Endothelial cell of umbilical vein (primary cell): ENCODE measurements around the gene RALGAPB. TPM values are rescaled to one million over a fixed set of nuclear protein-coding genes. Genes with fewer than 3 reads are reported as not detected.
A peak's percentile ranks its signal among the peaks of the same experiment; 100 is the strongest.

Experiments used
- BruUV-seq: library from RNA; stranded (reverse); fragments of 400-500 nt; replicated peaks from 2 replicates; lab custom pipeline; 2021; lab: Mats Ljungman, UMichigan
- CTCF ChIA-PET: fragments of 300-600, 350-600 bp; sonication (Branson Sonifier 250); formaldehyde crosslinking; loops from one replicate; lab custom pipeline; 2021; ENCODE audit warnings: antibody characterized with exemption, inconsistent platforms; lab: Charles Lee
- POLR2A ChIA-PET: fragments of 300-600, 350-600 bp; sonication (Branson Sonifier 250); formaldehyde crosslinking; loops from one replicate; lab custom pipeline; 2021; ENCODE audit warnings: antibody characterized with exemption, inconsistent platforms; lab: Charles Lee
- DNase-seq: peaks from one replicate; pipeline ENCODE4 v3.0.0-alpha.2; 2011; ENCODE audit warnings: low read depth, low spot score
- FAIRE-seq: peaks from 2 replicates; lab custom pipeline; 2011; peaks lifted over from hg19 to GRCh38; lab: Jason Lieb, UNC
- H2AFZ ChIP-seq: 2 replicates; pipeline ENCODE4 v1.6.0; 2012; ENCODE audit warnings: low read depth, low read length, control low read depth, inconsistent platforms
- H3K27ac ChIP-seq: 2 replicates; pipeline ENCODE4 v1.5.1; 2011; ENCODE audit warnings: low read depth, mild to moderate bottlenecking, control low read depth, low read length, moderate library complexity; ENCODE audit not compliant: insufficient read depth
- H3K27me3 ChIP-seq, 2 experiments: 2 replicates each; pipeline versions ENCODE4 v1.6.0 to v1.6.1; 2011; ENCODE audit warnings: low read length in 2 of 2, mixed read lengths in 1 of 2; ENCODE audit not compliant: control insufficient read depth in 2 of 2, insufficient read depth in 2 of 2
- H3K36me3 ChIP-seq, 2 experiments: 2 replicates in 1 of 2; 3 replicates in 1 of 2; pipeline ENCODE4 v1.5.1; 2011; ENCODE audit warnings: low read length in 2 of 2, mild to moderate bottlenecking in 1 of 2, moderate library complexity in 1 of 2; ENCODE audit not compliant: control insufficient read depth in 2 of 2, insufficient read depth in 2 of 2; ENCODE audit errors: extremely low read depth in 1 of 2
- H3K4me1 ChIP-seq: 3 replicates; pipeline ENCODE4 v1.5.1; 2011; ENCODE audit warnings: mild to moderate bottlenecking, low read length; ENCODE audit not compliant: control insufficient read depth, insufficient read depth; ENCODE audit errors: extremely low read depth
- H3K4me2 ChIP-seq: 2 replicates; pipeline ENCODE4 v1.6.1; 2011; ENCODE audit warnings: low read length, control low read depth, mixed read lengths; ENCODE audit not compliant: insufficient read depth
- H3K4me3 ChIP-seq, 3 experiments: fragments of 200-600 bp in 1 of 3; sonication (generic), shearing (Covaris generic) in 1 of 3; replicated peaks in 1 of 3; 2 replicates each; pipeline ENCODE4 v1.5.1; 2011 to 2016; ENCODE audit warnings: control low read depth in 3 of 3, low read length in 3 of 3, mild to moderate bottlenecking in 2 of 3, inconsistent platforms in 1 of 3, low read depth in 1 of 3, moderate library complexity in 1 of 3; ENCODE audit not compliant: insufficient read depth in 1 of 3
- H3K79me2 ChIP-seq: 2 replicates; pipeline ENCODE4 v1.6.0; 2012; ENCODE audit warnings: low read length, inconsistent platforms; ENCODE audit not compliant: control insufficient read depth, insufficient read depth
- H3K9ac ChIP-seq: replicated peaks from 2 replicates; pipeline ENCODE3; 2011; ENCODE audit warnings: low read length, control low read depth; ENCODE audit not compliant: insufficient read depth; ENCODE audit errors: extremely low read depth
- H3K9me1 ChIP-seq: replicated peaks from 3 replicates; pipeline ENCODE4 v1.6.0; 2011; ENCODE audit warnings: mild to moderate bottlenecking, low read length; ENCODE audit not compliant: control insufficient read depth, insufficient read depth; ENCODE audit errors: extremely low read depth
- H3K9me3 ChIP-seq: replicated peaks from 2 replicates; pipeline ENCODE4 v1.5.1; 2012; ENCODE audit warnings: low read length, inconsistent platforms; ENCODE audit not compliant: control insufficient read depth, insufficient read depth
- H4K20me1 ChIP-seq: replicated peaks from 2 replicates; pipeline ENCODE3; 2011; ENCODE audit warnings: mild to moderate bottlenecking, low read length; ENCODE audit not compliant: control insufficient read depth, insufficient read depth; ENCODE audit errors: extremely low read depth
- CTCF ChIP-seq, 2 donors: IDR thresholded peaks; 1 replicate in 1 of 2; 2 replicates in 1 of 2; pipeline ENCODE4 v1.5.1; 2011; ENCODE audit warnings: low read length in 2 of 2, mild to moderate bottlenecking in 2 of 2, moderate library complexity in 2 of 2, control low read depth in 1 of 2, inconsistent platforms in 1 of 2, low read depth in 1 of 2; ENCODE audit not compliant: insufficient read depth in 1 of 2; ENCODE audit errors: extremely low read depth in 1 of 2
- EZH2 ChIP-seq: IDR thresholded peaks from 2 replicates; pipeline ENCODE4 v1.6.1; 2012; ENCODE audit warnings: borderline replicate concordance, low read depth, mild to moderate bottlenecking, moderate library complexity, low read length, inconsistent platforms; ENCODE audit not compliant: severe bottlenecking
- FOS ChIP-seq: IDR thresholded peaks from 2 replicates; pipeline ENCODE4 v1.6.1; 2011; ENCODE audit warnings: mild to moderate bottlenecking, low read length, moderate library complexity, borderline replicate concordance; ENCODE audit not compliant: insufficient read depth
- GATA2 ChIP-seq: IDR thresholded peaks from 2 replicates; pipeline ENCODE4 v1.7.0; 2011; ENCODE audit warnings: low read depth, mild to moderate bottlenecking, moderate library complexity, mixed read lengths, low read length; ENCODE audit not compliant: insufficient read length, insufficient read depth
- JUN ChIP-seq: IDR thresholded peaks from 2 replicates; pipeline ENCODE4 v1.6.1; 2011; ENCODE audit warnings: borderline replicate concordance, low read depth; ENCODE audit not compliant: insufficient read length, insufficient read depth
- MYC ChIP-seq: IDR thresholded peaks from one replicate; pipeline ENCODE4 v1.6.1; 2011; ENCODE audit warnings: mild to moderate bottlenecking, low read depth, low read length
- POLR2A ChIP-seq: IDR thresholded peaks from 2 replicates; pipeline ENCODE4 v1.6.1; 2012; ENCODE audit warnings: low read depth, mild to moderate bottlenecking, control low read depth, low read length
- POLR2AphosphoS5 ChIP-seq: IDR thresholded peaks from 2 replicates; pipeline ENCODE4 v1.6.1; 2012; ENCODE audit warnings: low read depth, mild to moderate bottlenecking, control low read depth, low read length, moderate library complexity; ENCODE audit not compliant: insufficient read depth
- dilution Hi-C: fragments of 300-500 bp; cut with MboI; formaldehyde crosslinking; loops from one replicate; pipeline ENCODE4 v1.15.0; 2019; ENCODE audit warnings: low sequenced_read_pairs; ENCODE audit not compliant: extremely low pct_ligation_motif_present
- intact Hi-C: fragments of 100-400 bp; cut with micrococcal nuclease; formaldehyde crosslinking; loops from one replicate; pipeline ENCODE4 v1.10.0; 2022
- polyA plus RNA-seq, 4 experiments: library from polyadenylated mRNA; depleted of rRNA in 3 of 4; stranded (reverse) in 3 of 4; unstranded in 1 of 4; fragments of >200 nt; gene quantifications; 2 replicates each; pipeline versions ENCODE4 v1.2.1 to v1.2.3, GENCODE V29; 2011 to 2012; ENCODE audit warnings: missing spikeins in 1 of 4
- total RNA-seq: library from RNA; stranded (reverse); gene quantifications from 2 replicates; pipeline ENCODE4 v1.2.3, GENCODE V29; 2021
- TF ChIP-seq, protein P1 (sequence below): IDR thresholded peaks from 2 replicates; pipeline ENCODE4 v1.6.1; 2011; ENCODE audit not compliant: insufficient read depth, insufficient read length

Gene RALGAPB
- total and polyA plus RNA-seq, 2 donors (not counting 3 experiments of a cell fraction or from before 2014, with no cell fraction given): 12.8 to 38.7 TPM

- no peak for TF ChIP-seq MYC
- TF ChIP-seq FOS: peak; percentile 24
- TF ChIP-seq, protein P1, sequence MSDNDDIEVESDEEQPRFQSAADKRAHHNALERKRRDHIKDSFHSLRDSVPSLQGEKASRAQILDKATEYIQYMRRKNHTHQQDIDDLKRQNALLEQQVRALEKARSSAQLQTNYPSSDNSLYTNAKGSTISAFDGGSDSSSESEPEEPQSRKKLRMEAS: no peak
- no peak for TF ChIP-seq JUN
- Histone ChIP-seq H4K20me1 (no peaks in the 10 kb centered on the region), H3K79me2 (no peaks in the 10 kb centered on the region), H3K9me3 (no peaks in the 10 kb centered on the region), H3K4me1 (no peaks in the 10 kb centered on the region), H3K9me1 (no peaks in the 10 kb centered on the region), H2AFZ (no peak overlapping the region), H3K4me3 (no peak overlapping the region), H3K27me3 (no peaks in the 10 kb centered on the region), H3K36me3 (peaks cover 14 to 15% of the 10 kb centered on the region in 2 experiments), H3K4me2 (no peak overlapping the region), H3K9ac (no peak overlapping the region), H3K27ac (no peak overlapping the region)
- dilution Hi-C loops (no loop called here), intact Hi-C loops (no loop called here)
- no peak for DNase-seq
- no peak for FAIRE-seq
- POLR2A ChIA-PET: no interaction called here
- CTCF ChIA-PET: no interaction called here
- no TSS peak for BruUV-seq
Observed at GRCh38 chr20:38498909-38499308, 26.3 kb downstream of the RALGAPB start.

DNA sequence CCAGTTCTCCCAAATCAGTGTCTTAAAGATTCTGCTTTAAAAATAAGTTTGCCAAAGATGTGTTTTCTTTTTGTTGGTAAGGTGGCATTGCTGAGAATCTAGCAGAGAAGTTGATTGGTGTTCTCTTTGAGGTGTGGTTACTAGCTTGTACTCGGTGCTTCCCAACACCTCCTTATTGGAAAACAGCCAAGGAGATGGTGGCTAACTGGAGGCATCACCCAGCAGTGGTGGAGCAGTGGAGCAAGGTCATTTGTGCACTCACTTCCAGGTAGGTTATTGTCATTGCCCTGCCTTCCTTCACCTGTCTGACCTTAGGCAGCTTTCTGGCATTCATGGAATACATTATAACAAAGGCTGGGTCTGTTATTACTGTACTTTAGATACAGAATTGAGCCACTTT lies 26.7 kb downstream of the RALGAPB start:
- Histone ChIP-seq H3K79me2 (no peaks in the 10 kb centered on the region), H3K9me3 (no peaks in the 10 kb centered on the region), H3K9ac (no peak overlapping the region), H3K4me2 (no peak overlapping the region), H3K4me3 (no peak overlapping the region), H3K36me3 (peaks cover 13 to 15% of the 10 kb centered on the region in 2 experiments), H3K27ac (no peak overlapping the region), H3K27me3 (no peaks in the 10 kb centered on the region), H3K9me1 (no peaks in the 10 kb centered on the region), H3K4me1 (no peaks in the 10 kb centered on the region), H2AFZ (no peak overlapping the region), H4K20me1 (no peaks in the 10 kb centered on the region)
- intact Hi-C loops (no loop called here), dilution Hi-C loops (no loop called here)
- TF ChIP-seq MYC (no peak), POLR2A (no peak), EZH2 (no peak), FOS (no peak), CTCF (IDR thresholded peaks at IDR 0.05; ENCODE audit: extremely low read depth in 1 of 2, insufficient read depth in 1 of 2, low read depth in 1 of 2, low read length in 2 of 2) (no peak), JUN (no peak), POLR2AphosphoS5 (no peak), GATA2 (no peak)
- TF ChIP-seq, protein P1: no peak
- DNase-seq (no peak), FAIRE-seq (no peak)
- no TSS peak for BruUV-seq
- ChIA-PET CTCF (interaction anchor here (1.4 kb wide), 1 partner anchor 46 kb away, joined by 3 read pairs; no protein-coding TSS in a partner anchor), POLR2A (no interaction called here)
